Ectodermal cell (in vitro differentiated cells): ENCODE results near the gene RNF212B.

Experiments used
- H3K27ac ChIP-seq: 2 replicates; pipeline ENCODE4 v1.7.0; 2013; ENCODE audit warnings: mild to moderate bottlenecking, low read depth, low read length; ENCODE audit not compliant: insufficient read depth, poor library complexity, severe bottlenecking
- H3K27me3 ChIP-seq: 2 replicates; pipeline ENCODE4 v1.7.0; 2013; ENCODE audit warnings: mild to moderate bottlenecking, low read length; ENCODE audit not compliant: insufficient read depth, control insufficient read depth, poor library complexity, severe bottlenecking
- H3K36me3 ChIP-seq: one replicate; pipeline ENCODE4 v1.7.0; 2013; ENCODE audit warnings: low read length; ENCODE audit not compliant: control insufficient read depth, insufficient read depth
- H3K4me1 ChIP-seq: one replicate; pipeline ENCODE4 v1.7.0; 2013; ENCODE audit warnings: low read length; ENCODE audit not compliant: control insufficient read depth, insufficient read depth
- H3K4me3 ChIP-seq: 2 replicates; pipeline ENCODE4 v1.7.0; 2013; ENCODE audit warnings: low read depth, low read length, control low read depth; ENCODE audit not compliant: insufficient read depth
- H3K9me3 ChIP-seq: 2 replicates; pipeline ENCODE4 v1.7.0; 2013; ENCODE audit warnings: mild to moderate bottlenecking, low read length, moderate library complexity; ENCODE audit not compliant: control insufficient read depth
- WGBS, 2 experiments: methylation state at CpG; one replicate each; pipeline ENCODE4 v1.1.7; 2013; ENCODE audit warnings: missing lambda C conversion rate in 2 of 2; 5-methylcytosine and 5-hydroxymethylcytosine counted together

Gene RNF212B

GRCh38 chr14:23286902-23287479 lies 49.3 kb downstream of the RNF212B start:
- Histone ChIP-seq H3K27me3 (peaks cover 37% of the 10 kb centered on the region), H3K4me1 (no peaks in the 10 kb centered on the region), H3K27ac (peak overlapping the region; percentile 97), H3K36me3 (no peaks in the 10 kb centered on the region), H3K9me3 (no peaks in the 10 kb centered on the region), H3K4me3 (peak overlapping the region; percentile 82)
- 68 to 71% methylated on average over 6 of the region's 6 CpGs for WGBS, 2 experiments

DNA sequence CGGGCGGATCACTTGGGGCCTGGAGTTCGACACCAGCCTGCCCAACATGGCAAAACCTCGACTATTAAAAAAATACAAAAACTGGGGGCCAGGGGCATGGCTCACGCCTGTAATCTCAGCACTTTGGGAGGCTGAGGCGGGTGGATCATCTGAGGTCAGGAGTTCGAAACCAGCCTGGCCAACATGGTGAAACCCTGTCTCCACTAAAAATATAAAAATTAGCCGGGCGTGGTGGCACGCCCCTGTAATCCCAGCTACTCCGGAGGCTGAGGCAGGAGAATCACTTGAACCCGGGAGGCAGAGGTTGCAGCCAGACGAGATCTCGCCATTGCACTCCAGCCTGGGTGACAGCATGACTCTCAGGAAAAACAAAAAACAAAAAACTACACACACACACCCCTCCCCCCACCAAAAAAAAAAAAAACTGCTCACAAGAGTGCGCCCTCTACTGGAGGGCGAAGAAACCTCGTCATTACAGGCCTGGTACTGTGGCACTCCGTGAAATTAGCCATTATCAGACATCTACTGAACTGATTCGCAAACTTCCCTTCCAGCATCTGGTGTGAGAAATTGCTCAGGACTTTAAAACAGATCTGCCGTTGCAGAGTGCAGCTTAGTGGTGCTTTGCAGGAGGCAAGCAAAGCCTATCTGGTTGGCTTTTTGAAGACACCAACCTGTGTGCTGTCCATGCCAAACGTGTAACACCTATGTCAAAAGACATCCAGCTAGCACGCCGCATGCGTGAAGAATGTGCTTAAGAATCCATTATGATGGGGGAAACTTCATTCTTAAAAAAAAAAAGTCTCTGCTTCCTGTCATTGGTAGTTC lies 57.2 kb downstream of the RNF212B start:
- Histone ChIP-seq H3K27ac (no peak overlapping the region), H3K4me3 (no peak overlapping the region), H3K27me3 (peaks cover 39% of the 10 kb centered on the region), H3K9me3 (no peaks in the 10 kb centered on the region), H3K36me3 (no peaks in the 10 kb centered on the region), H3K4me1 (no peaks in the 10 kb centered on the region)
- WGBS, 2 experiments: 42 to 45% methylated on average over 24 of the region's 24 CpGs

GRCh38 chr14:23296012-23296777 lies 58.5 kb downstream of the RNF212B start:
- 90 to 92% methylated on average over 7 of the region's 7 CpGs for WGBS, 2 experiments
- Histone ChIP-seq H3K9me3 (no peaks in the 10 kb centered on the region), H3K27me3 (peaks cover 28% of the 10 kb centered on the region)

GRCh38 chr14:23297096-23297495 lies 59.4 kb downstream of the RNF212B start:
- no peak overlapping the region for H3K4me3 ChIP-seq
- H3K27ac ChIP-seq: no peak overlapping the region
- 90 to 92% methylated on average over 7 of the region's 7 CpGs for WGBS, 2 experiments
- no peaks in the 10 kb centered on the region for H3K36me3 ChIP-seq
- H3K9me3 ChIP-seq: no peaks in the 10 kb centered on the region
- H3K4me1 ChIP-seq: peaks cover 8% of the 10 kb centered on the region
- H3K27me3 ChIP-seq: peaks cover 19% of the 10 kb centered on the region

More at GRCh38 chr14:23296012-23296777, 58.5 kb downstream of the RNF212B start:
- no peak overlapping the region for H3K4me3 ChIP-seq
- H3K36me3 ChIP-seq: no peaks in the 10 kb centered on the region
- peaks cover 8% of the 10 kb centered on the region for H3K4me1 ChIP-seq
- no peak overlapping the region for H3K27ac ChIP-seq

DNA sequence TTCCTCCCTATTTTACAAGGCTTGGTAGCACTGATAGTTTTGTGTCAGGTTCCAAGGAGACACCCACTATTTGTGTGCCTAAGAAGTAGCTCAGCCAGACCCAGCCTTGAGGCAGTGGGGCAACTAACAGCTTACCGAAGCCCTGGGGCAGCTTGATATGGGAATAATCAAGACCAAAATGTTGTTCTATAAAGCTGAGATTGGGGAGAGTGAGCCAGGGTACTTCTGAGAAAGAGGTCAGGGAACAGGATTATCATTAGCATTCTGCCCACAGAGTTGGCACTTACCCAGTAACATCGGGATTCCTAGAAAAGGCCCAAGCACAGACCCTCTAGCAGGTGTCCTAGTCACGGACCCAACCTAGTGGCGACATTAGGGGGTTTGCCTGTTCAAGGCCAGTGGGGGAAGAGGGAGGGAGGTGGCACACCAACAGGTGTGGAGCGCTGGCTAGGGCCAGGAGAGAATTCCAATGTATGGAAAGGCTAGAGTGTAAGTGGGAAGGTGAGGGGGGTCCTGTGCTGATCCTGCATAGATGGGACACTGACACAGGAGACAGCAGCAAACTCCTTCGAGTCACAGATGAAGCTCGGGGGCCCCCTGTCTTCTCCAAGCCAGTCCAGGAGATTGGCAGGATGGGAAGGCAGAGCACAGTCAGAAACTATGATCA lies 60.0 kb downstream of the RNF212B start:
- Histone ChIP-seq H3K4me3 (no peak overlapping the region), H3K27ac (no peak overlapping the region), H3K4me1 (peaks cover 8% of the 10 kb centered on the region), H3K9me3 (no peaks in the 10 kb centered on the region), H3K36me3 (no peaks in the 10 kb centered on the region), H3K27me3 (peaks cover 14% of the 10 kb centered on the region)
- 93 to 95% methylated on average over 7 of the region's 7 CpGs for WGBS, 2 experiments

GRCh38 chr14:23299211-23299957 lies 61.6 kb downstream of the RNF212B start:
- Histone ChIP-seq H3K4me3 (no peak overlapping the region), H3K27me3 (peaks cover 15% of the 10 kb centered on the region), H3K4me1 (peaks cover 8% of the 10 kb centered on the region), H3K27ac (no peak overlapping the region), H3K36me3 (no peaks in the 10 kb centered on the region), H3K9me3 (no peaks in the 10 kb centered on the region)
- WGBS, 2 experiments: 92 to 97% methylated on average over 2 of the region's 2 CpGs

DNA sequence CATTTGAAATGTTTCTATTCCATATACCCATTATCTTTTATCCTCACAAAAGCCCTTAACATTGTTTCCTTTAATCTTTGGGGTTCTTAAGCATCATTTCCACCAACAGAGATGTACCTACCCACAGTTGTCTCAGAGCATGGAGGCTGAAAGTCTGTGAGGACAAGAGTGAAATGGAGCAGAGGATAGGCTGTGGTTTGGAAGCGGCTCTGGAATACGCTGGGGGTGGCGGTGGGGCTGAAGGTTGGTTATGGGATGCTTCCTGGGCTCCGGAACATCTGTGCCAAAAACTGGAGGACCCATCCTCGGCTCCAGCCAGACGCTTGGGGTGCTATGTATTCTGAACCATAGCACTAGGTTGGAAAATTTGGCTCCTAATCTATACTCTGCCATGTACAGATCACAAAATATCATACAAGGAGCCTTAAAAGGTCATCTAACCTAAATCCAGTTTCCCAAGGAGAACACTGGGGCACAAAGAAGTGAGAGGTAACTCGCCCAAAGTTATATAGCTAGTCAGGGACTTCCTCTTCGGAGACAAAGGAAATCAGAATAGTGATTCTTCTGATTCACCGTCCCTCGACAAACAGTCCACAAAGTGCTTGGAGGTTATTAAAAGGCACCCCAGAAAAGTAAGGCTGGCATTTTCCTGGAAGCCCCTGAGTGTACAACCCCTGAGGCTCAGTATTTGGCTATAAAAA lies 62.4 kb downstream of the RNF212B start:
- Histone ChIP-seq H3K4me3 (peak overlapping the region; percentile 71), H3K27me3 (peaks cover 15% of the 10 kb centered on the region), H3K36me3 (no peaks in the 10 kb centered on the region), H3K4me1 (peaks cover 8% of the 10 kb centered on the region), H3K9me3 (no peaks in the 10 kb centered on the region), H3K27ac (no peak overlapping the region)
- 89% methylated on average over 10 of the region's 10 CpGs for WGBS, 2 experiments

DNA sequence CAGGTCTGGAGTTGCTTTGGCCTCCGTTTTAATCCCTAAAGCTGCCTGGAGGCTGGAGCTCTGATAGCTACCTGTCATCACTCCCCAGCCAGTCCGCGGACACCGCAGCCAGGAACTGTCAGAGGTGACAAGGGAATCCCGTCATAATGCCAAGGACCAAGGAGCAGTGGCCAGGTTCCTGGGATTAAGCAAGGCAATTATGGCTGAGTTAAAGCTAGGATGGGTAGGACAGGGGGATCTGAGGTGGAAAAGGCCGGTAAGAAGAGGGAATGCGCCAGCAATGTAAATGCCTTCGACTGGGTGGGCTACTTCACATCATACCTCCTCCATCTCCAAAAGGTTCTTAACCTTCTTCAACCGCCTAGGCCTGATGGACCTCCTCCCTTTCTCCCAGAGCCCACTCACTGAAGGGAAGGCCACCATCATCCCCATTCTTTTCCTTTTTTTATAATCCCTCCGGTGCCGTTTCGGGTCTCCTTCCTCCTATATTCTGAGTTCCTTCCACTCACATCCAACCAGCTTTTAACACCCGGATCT lies 63.0 kb downstream of the RNF212B start:
- WGBS, 2 experiments: 12% methylated on average over 12 to 13 of the region's 13 CpGs
- Histone ChIP-seq H3K9me3 (no peaks in the 10 kb centered on the region), H3K4me1 (peaks cover 10% of the 10 kb centered on the region), H3K27ac (peak overlapping the region; percentile 26), H3K27me3 (peaks cover 15% of the 10 kb centered on the region), H3K36me3 (no peaks in the 10 kb centered on the region), H3K4me3 (peak overlapping the region; percentile 71)
